Keratinocyte (primary cell): ENCODE results near the gene MPZ. TPM values are rescaled to one million over a fixed set of nuclear protein-coding genes. Genes with fewer than 3 reads are reported as not detected.

Source experiments
- DNase-seq: peaks from one replicate; pipeline ENCODE4 v3.0.0-alpha.2; 2011; ENCODE audit warnings: low read depth, missing footprints, low spot score
- FAIRE-seq: peaks from 2 replicates; lab custom pipeline; 2011; peaks lifted over from hg19 to GRCh38; lab: Jason Lieb, UNC
- H2AFZ ChIP-seq: 2 replicates; pipeline ENCODE4 v1.6.0; 2012; ENCODE audit warnings: low read length, control low read depth, inconsistent platforms; ENCODE audit not compliant: control insufficient read depth
- H3K27ac ChIP-seq: 2 replicates; pipeline ENCODE4 v1.5.1; 2011; ENCODE audit warnings: low read length; ENCODE audit not compliant: control insufficient read depth, insufficient read depth
- H3K27me3 ChIP-seq: 3 replicates; pipeline ENCODE4 v1.6.0; 2011; ENCODE audit warnings: low read length; ENCODE audit not compliant: control insufficient read depth, insufficient read depth; ENCODE audit errors: extremely low read depth
- H3K36me3 ChIP-seq, 2 experiments: 2 replicates in 1 of 2; 3 replicates in 1 of 2; pipeline ENCODE4 v1.5.1; 2011; ENCODE audit warnings: low read length in 2 of 2, mild to moderate bottlenecking in 1 of 2; ENCODE audit not compliant: control insufficient read depth in 2 of 2, insufficient read depth in 2 of 2; ENCODE audit errors: extremely low read depth in 1 of 2
- H3K4me1 ChIP-seq: 3 replicates; pipeline ENCODE4 v1.5.1; 2011; ENCODE audit warnings: low read length; ENCODE audit not compliant: control insufficient read depth, insufficient read depth; ENCODE audit errors: extremely low read depth
- H3K4me2 ChIP-seq: 3 replicates; pipeline ENCODE4 v1.6.0; 2011; ENCODE audit warnings: low read depth, low read length; ENCODE audit not compliant: control insufficient read depth, insufficient read depth; ENCODE audit errors: extremely low read depth
- H3K4me3 ChIP-seq, 3 experiments: fragments of 200-600 bp in 1 of 3; sonication (generic) in 1 of 3; 2 replicates in 2 of 3; 3 replicates in 1 of 3; pipeline ENCODE4 v1.5.1; 2011 to 2016; ENCODE audit warnings: low read length in 3 of 3, mild to moderate bottlenecking in 3 of 3, control low read depth in 2 of 3, inconsistent platforms in 1 of 3, low read depth in 1 of 3, mixed read lengths in 1 of 3, mixed run types in 1 of 3, moderate library complexity in 1 of 3; ENCODE audit not compliant: control insufficient read depth in 2 of 3, insufficient read depth in 2 of 3; ENCODE audit errors: extremely low read depth in 1 of 3
- H3K79me2 ChIP-seq: 2 replicates; pipeline ENCODE4 v1.6.0; 2012; ENCODE audit warnings: low read length; ENCODE audit not compliant: control insufficient read depth, insufficient read depth
- H3K9ac ChIP-seq: 3 replicates; pipeline ENCODE4 v1.6.0; 2011; ENCODE audit warnings: low read length; ENCODE audit not compliant: control insufficient read depth, insufficient read depth; ENCODE audit errors: extremely low read depth
- H3K9me1 ChIP-seq: 3 replicates; pipeline ENCODE4 v1.6.0; 2011; ENCODE audit warnings: low read length; ENCODE audit not compliant: control insufficient read depth, insufficient read depth; ENCODE audit errors: extremely low read depth
- H3K9me3 ChIP-seq: 2 replicates; pipeline ENCODE4 v1.5.1; 2012; ENCODE audit warnings: low read depth, low read length; ENCODE audit not compliant: control insufficient read depth
- H4K20me1 ChIP-seq: 3 replicates; pipeline ENCODE4 v1.6.0; 2011; ENCODE audit warnings: low read length; ENCODE audit not compliant: control insufficient read depth, insufficient read depth; ENCODE audit errors: extremely low read depth
- CTCF ChIP-seq, 3 experiments: IDR thresholded peaks in 1 of 3; conservative IDR thresholded peaks in 1 of 3; optimal IDR thresholded peaks in 1 of 3; 2 replicates in 2 of 3; 3 replicates in 1 of 3; pipeline versions ENCODE3 to v1.5.1; 2011; ENCODE audit warnings: low read length in 3 of 3, mild to moderate bottlenecking in 3 of 3, moderate library complexity in 2 of 3, control low read depth in 1 of 3, inconsistent platforms in 1 of 3; ENCODE audit not compliant: insufficient read depth in 2 of 3; ENCODE audit errors: extremely low read depth in 1 of 3
- EZH2 ChIP-seq: IDR thresholded peaks from one replicate; pipeline ENCODE4 v1.6.1; 2012; ENCODE audit warnings: inconsistent platforms, mild to moderate bottlenecking, low read length, moderate library complexity
- dilution Hi-C: fragments of 300-500 bp; cut with MboI; formaldehyde crosslinking; loops from one replicate; pipeline ENCODE4 v1.7.0; 2020; ENCODE audit warnings: low sequenced_read_pairs; ENCODE audit not compliant: extremely low pct_ligation_motif_present
- polyA plus RNA-seq, 5 experiments: library from polyadenylated mRNA; depleted of rRNA in 3 of 5; stranded (reverse) in 3 of 5; stranded (forward) in 1 of 5; unstranded in 1 of 5; fragments of >200 nt; gene quantifications; 1 replicate in 1 of 5; 2 replicates in 3 of 5; 3 replicates in 1 of 5; pipeline versions ENCODE4 v1.2.1 to v1.2.3, GENCODE V29; 2011 to 2012; ENCODE audit warnings: missing spikeins in 2 of 5, low read depth in 1 of 5, low replicate concordance in 1 of 5

MPZ gene
- polyA plus RNA-seq, 1 donor (not counting 4 experiments of a cell fraction or from before 2014, with no cell fraction given) = 0.45 TPM

- Histone ChIP-seq H3K27ac (no peak overlapping the region), H2AFZ (no peak overlapping the region), H3K4me2 (no peak overlapping the region), H3K27me3 (no peaks in the 10 kb centered on the region), H3K4me3 (no peak overlapping the region), H3K9me1 (no peaks in the 10 kb centered on the region), H3K4me1 (peaks cover 6% of the 10 kb centered on the region), H3K79me2 (no peaks in the 10 kb centered on the region), H3K9me3 (no peaks in the 10 kb centered on the region), H3K9ac (no peak overlapping the region), H4K20me1 (no peaks in the 10 kb centered on the region), H3K36me3 (peaks cover 11 to 21% of the 10 kb centered on the region in 2 experiments)
- dilution Hi-C loops = no loop called here
- no peak for FAIRE-seq
- no peak for DNase-seq
- TF ChIP-seq CTCF (optimal IDR thresholded peaks at IDR 0.05 in 1 of 3, IDR thresholded peaks at IDR 0.05 in 1 of 3, conservative IDR thresholded peaks at IDR 0.05 in 1 of 3; ENCODE audit: extremely low read depth in 1 of 3, insufficient read depth in 2 of 3, low read length in 3 of 3) (no peak), EZH2 (no peak)
Measured at GRCh38 chr1:161333166-161333565, 23.4 kb upstream of the MPZ start.

DNA sequence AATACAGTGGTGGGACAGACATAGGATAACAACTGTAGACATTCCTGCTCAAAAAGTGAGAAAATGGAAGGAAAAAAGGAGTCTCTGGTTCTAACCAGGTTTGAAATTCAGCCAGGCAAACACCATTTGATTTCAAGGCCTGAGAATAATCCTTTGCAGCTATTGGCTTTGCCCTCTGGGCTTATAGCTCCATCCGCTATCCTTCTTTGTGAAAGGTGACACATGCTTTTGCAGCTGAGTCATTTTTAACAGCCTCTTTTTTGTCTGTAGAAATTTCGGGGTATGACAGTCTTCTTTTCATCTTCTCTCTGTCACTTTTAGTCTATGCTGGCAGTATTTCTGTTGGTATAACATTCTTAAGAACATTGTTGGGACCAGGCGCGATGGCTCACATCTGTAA lies 20.6 kb upstream of the MPZ start:
- Histone ChIP-seq H3K9me3 (no peaks in the 10 kb centered on the region), H3K4me2 (no peak overlapping the region), H3K9me1 (no peaks in the 10 kb centered on the region), H3K36me3 (peaks cover 9 to 17% of the 10 kb centered on the region in 2 experiments), H3K9ac (no peak overlapping the region), H3K4me3 (no peak overlapping the region), H2AFZ (no peak overlapping the region), H3K27ac (no peak overlapping the region), H4K20me1 (no peaks in the 10 kb centered on the region), H3K27me3 (no peaks in the 10 kb centered on the region), H3K4me1 (peaks cover 6% of the 10 kb centered on the region), H3K79me2 (no peaks in the 10 kb centered on the region)
- FAIRE-seq (no peak), DNase-seq (no peak)
- TF ChIP-seq CTCF (optimal IDR thresholded peaks at IDR 0.05 in 1 of 3, IDR thresholded peaks at IDR 0.05 in 1 of 3, conservative IDR thresholded peaks at IDR 0.05 in 1 of 3; ENCODE audit: extremely low read depth in 1 of 3, insufficient read depth in 2 of 3, low read length in 3 of 3) (no peak), EZH2 (no peak)
- dilution Hi-C loops = no loop called here
